PC-9 (cell line): ENCODE results near the gene ASXL1. TPM values are rescaled to one million over a fixed set of nuclear protein-coding genes. Genes with fewer than 3 reads are reported as not detected.

Experiments used
- BruUV-seq: library from RNA; stranded (reverse); fragments of 400-500 nt; replicated peaks from 2 replicates; lab custom pipeline; 2021; lab: Mats Ljungman, UMichigan
- CTCF ChIA-PET: fragments of 300-600 bp; sonication (Branson Sonifier 250); formaldehyde crosslinking; loops from one replicate; lab custom pipeline; 2022; ENCODE audit warnings: antibody characterized with exemption; lab: Charles Lee
- POLR2A ChIA-PET: fragments of 300-600 bp; sonication (Branson Sonifier 250); formaldehyde crosslinking; loops from one replicate; lab custom pipeline; 2022; ENCODE audit warnings: antibody characterized with exemption; ENCODE audit not compliant: unreplicated experiment; lab: Charles Lee
- DNase-seq, 2 experiments: peaks; one replicate each; pipeline versions ENCODE4 v3.0.0 to v3.0.0-alpha.2; 2015 to 2022; ENCODE audit warnings: mixed read lengths in 1 of 2
- H2AFZ ChIP-seq: fragments of 200-600 bp; sonication (generic); 2 replicates; pipeline ENCODE4 v1.8.1; 2017; ENCODE audit warnings: antibody characterized with exemption
- H3F3A ChIP-seq: fragments of 200-600 bp; sonication (generic); 2 replicates; pipeline ENCODE4 v1.8.1; 2017; ENCODE audit warnings: antibody characterized with exemption, mild to moderate bottlenecking, low read depth; ENCODE audit not compliant: insufficient read depth
- H3K27ac ChIP-seq: fragments of 200-600 bp; sonication (generic); 2 replicates; pipeline ENCODE4 v1.6.1; 2016; ENCODE audit warnings: mixed run types
- H3K27me3 ChIP-seq: fragments of 200-600 bp; sonication (generic); 2 replicates; pipeline ENCODE4 v1.6.1; 2016; ENCODE audit warnings: low read depth, mixed run types; ENCODE audit not compliant: insufficient read depth
- H3K36me3 ChIP-seq: fragments of 200-600 bp; sonication (generic); 2 replicates; pipeline ENCODE4 v1.6.1; 2016; ENCODE audit warnings: low read depth, mixed run types
- H3K4me1 ChIP-seq: fragments of 200-600 bp; sonication (generic); replicated peaks from 2 replicates; pipeline ENCODE4 v1.6.1; 2016; ENCODE audit warnings: mixed run types; ENCODE audit not compliant: insufficient read depth
- H3K4me2 ChIP-seq: fragments of 200-600 bp; sonication (generic); 2 replicates; pipeline ENCODE4 v1.6.1; 2017; ENCODE audit warnings: mixed run types
- H3K4me3 ChIP-seq: fragments of 200-600 bp; sonication (generic); 2 replicates; pipeline ENCODE4 v1.6.1; 2016; ENCODE audit warnings: mixed run types
- H3K79me2 ChIP-seq: fragments of 200-600 bp; sonication (generic); 2 replicates; pipeline ENCODE4 v1.6.1; 2017; ENCODE audit warnings: low read depth, mixed run types
- H3K9me2 ChIP-seq: fragments of 200-600 bp; sonication (generic); 2 replicates; pipeline ENCODE4 v1.8.1; 2017; ENCODE audit warnings: mild to moderate bottlenecking; ENCODE audit not compliant: insufficient read depth
- H3K9me3 ChIP-seq: fragments of 200-600 bp; sonication (generic); 2 replicates; pipeline ENCODE4 v1.8.1; 2016; ENCODE audit warnings: low read depth; ENCODE audit not compliant: insufficient read depth
- H4K20me1 ChIP-seq: fragments of 200-600 bp; sonication (generic); 2 replicates; pipeline ENCODE4 v1.8.1; 2017; ENCODE audit not compliant: insufficient read depth
- EZH2 ChIP-seq: fragments of 200-600 bp; sonication (generic); IDR thresholded peaks from 2 replicates; pipeline ENCODE4 v1.8.0; 2017; ENCODE audit warnings: antibody characterized with exemption, low read depth
- intact Hi-C: fragments of 100-400 bp; cut with micrococcal nuclease; formaldehyde crosslinking; loops from one replicate; pipeline ENCODE4 v1.10.0; 2022; ENCODE audit not compliant: unreplicated experiment
- total RNA-seq: library from RNA; stranded (reverse); gene quantifications from 2 replicates; pipeline ENCODE4 v1.2.3, GENCODE V29; 2021
- TF ChIP-seq, protein P1 (sequence below): fragments of 200-600 bp; sonication (generic); conservative IDR thresholded peaks from 2 replicates; pipeline ENCODE4 v1.6.1; 2017; ENCODE audit warnings: mixed run types, antibody characterized with exemption, mild to moderate bottlenecking, moderate library complexity

Gene ASXL1
- total RNA-seq, 1 experiment from 2014 or later = 123 TPM

DNA sequence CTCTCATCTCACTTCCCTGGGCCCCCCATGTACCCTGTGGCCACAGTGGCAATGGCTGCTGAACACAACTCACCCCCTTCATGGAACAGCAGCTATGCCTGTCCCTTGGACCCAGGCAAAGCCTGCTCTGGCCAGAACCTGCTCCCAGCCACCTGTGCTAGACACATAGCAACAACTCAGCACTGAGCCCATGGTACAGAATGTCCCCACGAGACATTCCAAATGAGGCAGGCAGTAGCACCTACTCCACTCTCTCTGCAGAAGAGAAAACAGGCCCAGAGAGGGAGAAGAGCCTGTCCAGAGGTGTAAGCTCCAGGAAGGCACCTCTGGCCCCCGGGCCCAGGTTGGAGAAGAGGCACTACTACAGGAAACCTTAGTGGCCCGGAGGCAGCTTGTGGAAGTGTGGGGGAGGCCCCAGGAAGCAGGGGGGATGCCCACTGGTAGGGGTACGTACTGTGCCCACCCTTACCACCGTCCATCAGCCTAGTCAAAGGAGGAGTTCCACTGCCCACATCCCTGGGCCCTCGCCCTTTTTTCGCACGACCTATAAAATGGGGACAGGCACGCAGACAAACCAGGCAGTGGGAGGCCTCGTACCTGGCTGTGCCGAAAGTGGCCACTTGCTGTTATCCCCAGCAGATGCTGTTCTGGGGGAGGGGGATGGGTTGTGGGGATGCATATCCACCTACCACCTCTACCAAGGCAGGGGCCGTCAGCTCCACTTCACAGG lies 97.2 kb downstream of the ASXL1 start:
- H3K4me2 ChIP-seq = no peak overlapping the region
- no peak overlapping the region for H3K4me3 ChIP-seq
- no peaks in the 10 kb centered on the region for H3K9me3 ChIP-seq
- H3K27me3 ChIP-seq = no peaks in the 10 kb centered on the region
- H3K9me2 ChIP-seq = no peaks in the 10 kb centered on the region
- H3K27ac ChIP-seq = no peak overlapping the region
- H3F3A ChIP-seq = 0 out of 2 replicates have a peak, but pooled peaks cover 5% of the 10 kb centered on the region
- no peaks in the 10 kb centered on the region for H3K36me3 ChIP-seq
- CTCF ChIA-PET = no interaction called here
- H3K4me1 ChIP-seq = no peaks in the 10 kb centered on the region
- no peak for TF ChIP-seq EZH2
- TF ChIP-seq, protein P1, sequence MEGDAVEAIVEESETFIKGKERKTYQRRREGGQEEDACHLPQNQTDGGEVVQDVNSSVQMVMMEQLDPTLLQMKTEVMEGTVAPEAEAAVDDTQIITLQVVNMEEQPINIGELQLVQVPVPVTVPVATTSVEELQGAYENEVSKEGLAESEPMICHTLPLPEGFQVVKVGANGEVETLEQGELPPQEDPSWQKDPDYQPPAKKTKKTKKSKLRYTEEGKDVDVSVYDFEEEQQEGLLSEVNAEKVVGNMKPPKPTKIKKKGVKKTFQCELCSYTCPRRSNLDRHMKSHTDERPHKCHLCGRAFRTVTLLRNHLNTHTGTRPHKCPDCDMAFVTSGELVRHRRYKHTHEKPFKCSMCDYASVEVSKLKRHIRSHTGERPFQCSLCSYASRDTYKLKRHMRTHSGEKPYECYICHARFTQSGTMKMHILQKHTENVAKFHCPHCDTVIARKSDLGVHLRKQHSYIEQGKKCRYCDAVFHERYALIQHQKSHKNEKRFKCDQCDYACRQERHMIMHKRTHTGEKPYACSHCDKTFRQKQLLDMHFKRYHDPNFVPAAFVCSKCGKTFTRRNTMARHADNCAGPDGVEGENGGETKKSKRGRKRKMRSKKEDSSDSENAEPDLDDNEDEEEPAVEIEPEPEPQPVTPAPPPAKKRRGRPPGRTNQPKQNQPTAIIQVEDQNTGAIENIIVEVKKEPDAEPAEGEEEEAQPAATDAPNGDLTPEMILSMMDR = no peak
- no peak overlapping the region for H2AFZ ChIP-seq
- no peaks in the 10 kb centered on the region for H3K79me2 ChIP-seq
- no TSS peak for BruUV-seq
- H4K20me1 ChIP-seq = peaks cover 11% of the 10 kb centered on the region
- DNase-seq = no peak
- intact Hi-C loops = no loop called here
- POLR2A ChIA-PET = no interaction called here

DNA sequence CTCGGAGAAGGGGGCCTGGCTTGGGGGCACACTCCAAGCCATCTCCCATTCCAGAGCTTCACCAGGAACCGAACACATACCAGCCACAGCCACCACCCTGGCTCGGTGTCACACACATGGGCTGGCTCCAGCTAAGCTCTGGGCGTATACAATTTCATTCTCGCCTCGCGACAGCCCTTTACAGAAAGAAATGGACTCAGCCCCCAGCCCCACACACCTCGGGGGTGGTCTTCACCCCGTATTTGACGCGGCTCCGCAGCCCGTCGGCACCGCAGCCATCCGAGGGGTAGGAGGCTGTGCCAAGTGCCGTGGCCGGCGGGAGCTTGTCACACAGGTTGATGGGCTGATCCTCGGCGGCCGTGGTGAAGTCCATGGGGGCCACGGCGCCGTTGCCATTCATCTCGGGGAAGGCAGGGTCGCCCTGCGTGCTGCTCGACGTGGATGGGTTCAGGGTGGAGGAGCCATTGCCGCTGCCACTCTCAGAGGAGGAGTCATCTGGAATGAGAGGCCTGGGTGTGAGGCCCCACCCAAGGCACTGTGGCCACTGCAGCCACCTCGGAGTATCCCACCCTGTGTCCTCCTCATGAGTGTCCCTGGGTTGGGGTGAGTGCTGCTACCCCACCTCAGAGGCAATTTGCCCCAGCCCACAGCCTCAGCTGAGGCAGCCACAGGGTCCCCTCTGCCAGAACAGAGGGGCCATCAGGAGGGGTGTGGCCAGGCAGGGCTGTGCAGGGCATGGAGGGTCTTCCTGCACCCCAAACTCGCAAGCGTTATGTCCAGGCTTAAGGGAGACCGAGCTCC lies 98.0 kb downstream of the ASXL1 start:
- Histone ChIP-seq H3K79me2 (no peaks in the 10 kb centered on the region), H3K9me3 (no peaks in the 10 kb centered on the region), H3K9me2 (no peaks in the 10 kb centered on the region), H4K20me1 (peaks cover 11% of the 10 kb centered on the region), H3K4me1 (no peaks in the 10 kb centered on the region), H3K27ac (no peak overlapping the region), H3K4me3 (no peak overlapping the region), H3F3A (0 out of 2 replicates have a peak, but pooled peaks cover 5% of the 10 kb centered on the region), H3K27me3 (no peaks in the 10 kb centered on the region), H2AFZ (no peak overlapping the region), H3K36me3 (no peaks in the 10 kb centered on the region), H3K4me2 (no peak overlapping the region)
- POLR2A ChIA-PET = no interaction called here
- no peak for TF ChIP-seq EZH2
- TF ChIP-seq, protein P1 = no peak
- DNase-seq = no peak
- intact Hi-C loops = no loop called here
- BruUV-seq = no TSS peak
- CTCF ChIA-PET = no interaction called here

DNA sequence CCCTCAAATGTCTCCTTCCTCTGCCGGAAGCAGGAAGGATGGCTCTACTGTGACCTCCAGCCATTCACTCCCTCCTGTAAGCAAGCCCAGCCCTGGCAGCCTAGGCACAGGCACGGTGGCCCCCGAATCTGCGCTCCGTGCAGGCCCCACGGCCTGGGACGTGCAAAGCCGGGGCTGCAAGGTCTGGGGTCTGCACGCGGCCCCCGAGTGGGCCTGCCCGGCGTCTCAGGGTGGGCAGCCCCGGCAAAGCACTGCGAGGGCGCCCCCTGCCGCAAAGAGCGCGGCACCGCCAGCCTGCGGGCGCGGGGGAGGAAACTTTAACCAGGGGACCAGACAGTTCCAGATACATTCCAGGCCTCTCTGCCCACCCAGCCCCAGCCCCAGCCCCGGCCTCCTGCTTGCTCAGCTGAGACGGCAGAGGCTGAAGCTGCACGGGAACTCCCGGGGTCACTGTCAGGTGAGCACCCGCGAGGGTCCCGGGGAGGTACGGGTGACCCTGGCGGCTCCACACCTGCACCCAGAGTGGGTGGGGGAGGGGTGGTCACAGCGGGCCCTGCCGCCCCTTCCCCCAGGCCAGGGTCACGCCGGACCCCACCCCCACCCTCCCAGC lies 98.8 kb downstream of the ASXL1 start:
- no peaks in the 10 kb centered on the region for H3K27me3 ChIP-seq
- intact Hi-C loops = no loop called here
- H3K9me2 ChIP-seq = no peaks in the 10 kb centered on the region
- no peak overlapping the region for H2AFZ ChIP-seq
- H3K27ac ChIP-seq = no peak overlapping the region
- no peaks in the 10 kb centered on the region for H3K36me3 ChIP-seq
- no peaks in the 10 kb centered on the region for H3K9me3 ChIP-seq
- H3K4me1 ChIP-seq = no peaks in the 10 kb centered on the region
- peaks cover 11% of the 10 kb centered on the region for H4K20me1 ChIP-seq
- 0 out of 2 replicates have a peak, but pooled peaks cover 5% of the 10 kb centered on the region for H3F3A ChIP-seq
- H3K4me2 ChIP-seq = no peak overlapping the region
- no peak for DNase-seq
- no peak overlapping the region for H3K4me3 ChIP-seq
- CTCF ChIA-PET = no interaction called here
- TF ChIP-seq, protein P1 = no peak
- TF ChIP-seq EZH2 = no peak
- no peaks in the 10 kb centered on the region for H3K79me2 ChIP-seq
- POLR2A ChIA-PET = no interaction called here
- no TSS peak for BruUV-seq
